K562 (cell line): ENCODE measurements around the gene CDYL. TPM values are rescaled to one million over a fixed set of nuclear protein-coding genes. Genes with fewer than 3 reads are reported as not detected.
A peak's percentile ranks its signal among the peaks of the same experiment; 100 is the strongest.

Source experiments
- CEBPG ChIP-seq, 3 experiments: fragments of 200-800 bp in 1 of 3; sonication (Bioruptor generic) in 1 of 3; sonication (generic) in 1 of 3; formaldehyde crosslinking in 1 of 3; IDR thresholded peaks in 2 of 3; conservative IDR thresholded peaks in 1 of 3; 2 replicates each; pipeline versions ENCODE4 v1.6.1 to v1.8.0; 2016 to 2022; ENCODE audit warnings: missing compliant biosample characterization in 2 of 3, missing genetic modification characterization in 2 of 3, mild to moderate bottlenecking in 1 of 3, missing genetic modification reagents in 1 of 3
- CREM ChIP-seq: IDR thresholded peaks from 2 replicates; pipeline ENCODE4 v1.6.1; 2014; ENCODE audit warnings: antibody characterized with exemption, low read depth
- FOXK2 ChIP-seq, 2 experiments: fragments of 450-650 bp; IDR thresholded peaks in 1 of 2; conservative IDR thresholded peaks in 1 of 2; 2 replicates each; pipeline ENCODE4 v1.6.1; 2016; ENCODE audit warnings: low read depth in 2 of 2, mild to moderate bottlenecking in 1 of 2
- GABPB1 ChIP-seq: sonication (generic); formaldehyde crosslinking; IDR thresholded peaks from 2 replicates; pipeline ENCODE4 v1.8.0; 2022; ENCODE audit warnings: mild to moderate bottlenecking, missing genetic modification reagents
- HDGF ChIP-seq: fragments of 450-650 bp; IDR thresholded peaks from 2 replicates; pipeline ENCODE4 v1.6.1; 2016
- PHB ChIP-seq: fragments of 250-450 bp; sonication (Bioruptor Pico); IDR thresholded peaks from 2 replicates; pipeline ENCODE4 v1.5.0; 2021
- POU5F1 ChIP-seq: fragments of 150-350 bp; IDR thresholded peaks from 2 replicates; pipeline ENCODE4 v1.6.1; 2014; ENCODE audit warnings: borderline replicate concordance, low read length, low read depth, mild to moderate bottlenecking; ENCODE audit not compliant: partially characterized antibody
- ZNF3 ChIP-seq: fragments of 250-450 bp; sonication (Bioruptor Pico); IDR thresholded peaks from 2 replicates; pipeline ENCODE4 v1.5.0; 2021; ENCODE audit warnings: mild to moderate bottlenecking, moderate library complexity
- ZNF707 ChIP-seq: fragments of 250-450 bp; sonication (Bioruptor Pico); conservative IDR thresholded peaks from 2 replicates; pipeline ENCODE4 v1.8.0; 2022; ENCODE audit warnings: inconsistent platforms, mild to moderate bottlenecking, moderate library complexity
- polyA plus RNA-seq, 8 experiments: library from polyadenylated mRNA; depleted of rRNA in 4 of 8; stranded (reverse) in 5 of 8; unstranded in 3 of 8; fragments of >200 nt; fragmentation: Nextera tagmentation in 2 of 8; fragmentation: Illumina TruSeq in 1 of 8; extraction: Ambion mirVana in 2 of 8; extraction: Trizol in 1 of 8; gene quantifications; 2 replicates each; pipeline versions ENCODE4 v1.2.1 to v1.2.3, GENCODE V29; 2011 to 2014; ENCODE audit warnings: inconsistent platforms in 1 of 8, missing spikeins in 1 of 8
- total RNA-seq, 7 experiments: library from RNA; depleted of rRNA in 6 of 7; stranded (reverse); fragments of >200 nt in 6 of 7; fragmentation: Illumina TruSeq in 2 of 7; extraction: Trizol in 2 of 7; gene quantifications; 2 replicates each; pipeline versions ENCODE4 v1.2.1 to v1.2.3, GENCODE V29; 2011 to 2021; ENCODE audit warnings: low replicate concordance in 1 of 7
- TF ChIP-seq, protein P1 (sequence below): fragments of 200-800 bp; sonication (Bioruptor generic); IDR thresholded peaks from 2 replicates; pipeline ENCODE4 v1.6.1; 2016; ENCODE audit warnings: missing genetic modification characterization, missing compliant biosample characterization
- TF ChIP-seq, protein P2 (sequence below): fragments of 450-650 bp; IDR thresholded peaks from 2 replicates; pipeline ENCODE4 v1.6.1; 2016; ENCODE audit warnings: antibody characterized with exemption

CDYL gene
- total and polyA plus RNA-seq, 9 of the 15 experiments (the other 6 are each of a cell fraction or from before 2014, with no cell fraction given), result 8.1 to 45.8 (median 40.8) TPM

DNA sequence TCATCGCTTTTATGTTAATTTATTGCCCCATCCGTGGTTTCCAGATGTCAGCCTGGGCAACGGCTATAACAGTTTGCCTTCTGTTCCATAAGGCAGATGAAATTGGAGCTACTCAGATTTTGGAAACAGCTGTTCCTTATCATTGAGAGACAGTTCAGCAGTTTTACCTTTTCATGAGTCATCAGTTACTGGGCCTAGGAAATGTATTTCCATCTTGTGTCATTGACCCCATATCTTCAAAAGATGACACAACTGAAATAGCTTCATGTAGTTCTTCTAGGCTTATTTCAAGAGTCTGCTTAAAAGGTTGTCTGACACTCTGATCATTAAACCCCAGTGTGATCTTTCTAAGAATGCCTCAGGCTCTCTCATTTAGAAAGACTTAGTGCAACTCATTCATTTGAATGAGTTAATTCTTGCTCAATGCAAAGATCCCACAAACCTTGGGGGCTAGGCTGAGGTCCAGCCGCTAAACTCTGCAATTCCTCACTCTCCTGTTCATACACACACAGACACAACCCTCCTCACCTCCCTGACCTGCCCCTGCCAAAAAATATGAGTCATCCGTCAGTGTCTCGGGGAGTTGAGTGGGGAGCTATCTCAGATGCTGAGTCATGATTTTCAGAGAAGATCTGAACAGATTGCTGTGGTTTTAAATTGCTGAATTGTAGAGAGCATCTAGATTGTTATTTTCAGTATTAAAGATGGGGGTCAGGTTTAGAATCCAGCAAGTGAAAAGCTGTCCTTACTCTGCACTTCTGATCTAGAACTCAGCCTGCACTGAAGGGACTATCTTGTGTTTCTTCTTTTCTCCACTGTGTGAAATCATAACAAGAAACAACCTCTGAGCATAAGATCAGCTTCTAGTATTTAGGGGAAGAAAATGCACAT lies 165.8 kb downstream of the CDYL start (continued):
- TF ChIP-seq CEBPG (CRISPR knock-in tag; IDR thresholded peaks at IDR 0.05), result peak; percentile 27; the same call in 1 of the 2 replicates
- TF ChIP-seq CEBPG (tag; conservative IDR thresholded peaks at IDR 0.05 in 1 of 2, IDR thresholded peaks at IDR 0.05 in 1 of 2), result peak; percentile 79 to 86
- TF ChIP-seq, protein P1, sequence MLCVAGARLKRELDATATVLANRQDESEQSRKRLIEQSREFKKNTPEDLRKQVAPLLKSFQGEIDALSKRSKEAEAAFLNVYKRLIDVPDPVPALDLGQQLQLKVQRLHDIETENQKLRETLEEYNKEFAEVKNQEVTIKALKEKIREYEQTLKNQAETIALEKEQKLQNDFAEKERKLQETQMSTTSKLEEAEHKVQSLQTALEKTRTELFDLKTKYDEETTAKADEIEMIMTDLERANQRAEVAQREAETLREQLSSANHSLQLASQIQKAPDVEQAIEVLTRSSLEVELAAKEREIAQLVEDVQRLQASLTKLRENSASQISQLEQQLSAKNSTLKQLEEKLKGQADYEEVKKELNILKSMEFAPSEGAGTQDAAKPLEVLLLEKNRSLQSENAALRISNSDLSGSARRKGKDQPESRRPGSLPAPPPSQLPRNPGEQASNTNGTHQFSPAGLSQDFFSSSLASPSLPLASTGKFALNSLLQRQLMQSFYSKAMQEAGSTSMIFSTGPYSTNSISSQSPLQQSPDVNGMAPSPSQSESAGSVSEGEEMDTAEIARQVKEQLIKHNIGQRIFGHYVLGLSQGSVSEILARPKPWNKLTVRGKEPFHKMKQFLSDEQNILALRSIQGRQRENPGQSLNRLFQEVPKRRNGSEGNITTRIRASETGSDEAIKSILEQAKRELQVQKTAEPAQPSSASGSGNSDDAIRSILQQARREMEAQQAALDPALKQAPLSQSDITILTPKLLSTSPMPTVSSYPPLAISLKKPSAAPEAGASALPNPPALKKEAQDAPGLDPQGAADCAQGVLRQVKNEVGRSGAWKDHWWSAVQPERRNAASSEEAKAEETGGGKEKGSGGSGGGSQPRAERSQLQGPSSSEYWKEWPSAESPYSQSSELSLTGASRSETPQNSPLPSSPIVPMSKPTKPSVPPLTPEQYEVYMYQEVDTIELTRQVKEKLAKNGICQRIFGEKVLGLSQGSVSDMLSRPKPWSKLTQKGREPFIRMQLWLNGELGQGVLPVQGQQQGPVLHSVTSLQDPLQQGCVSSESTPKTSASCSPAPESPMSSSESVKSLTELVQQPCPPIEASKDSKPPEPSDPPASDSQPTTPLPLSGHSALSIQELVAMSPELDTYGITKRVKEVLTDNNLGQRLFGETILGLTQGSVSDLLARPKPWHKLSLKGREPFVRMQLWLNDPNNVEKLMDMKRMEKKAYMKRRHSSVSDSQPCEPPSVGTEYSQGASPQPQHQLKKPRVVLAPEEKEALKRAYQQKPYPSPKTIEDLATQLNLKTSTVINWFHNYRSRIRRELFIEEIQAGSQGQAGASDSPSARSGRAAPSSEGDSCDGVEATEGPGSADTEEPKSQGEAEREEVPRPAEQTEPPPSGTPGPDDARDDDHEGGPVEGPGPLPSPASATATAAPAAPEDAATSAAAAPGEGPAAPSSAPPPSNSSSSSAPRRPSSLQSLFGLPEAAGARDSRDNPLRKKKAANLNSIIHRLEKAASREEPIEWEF (CRISPR knock-in tag), result 0 out of 2 replicates have a peak, but pooled peaks have one; percentile 81
- TF ChIP-seq GABPB1 (CRISPR knock-in tag), result peak; percentile 58; the same call in 1 of the 2 replicates
- no peak for TF ChIP-seq PHB (CRISPR knock-in tag)
- no peak for TF ChIP-seq POU5F1
- no peak for TF ChIP-seq HDGF
- peak; percentile 37; the same call in 1 of the 2 replicates for TF ChIP-seq CREM
- TF ChIP-seq, protein P2, sequence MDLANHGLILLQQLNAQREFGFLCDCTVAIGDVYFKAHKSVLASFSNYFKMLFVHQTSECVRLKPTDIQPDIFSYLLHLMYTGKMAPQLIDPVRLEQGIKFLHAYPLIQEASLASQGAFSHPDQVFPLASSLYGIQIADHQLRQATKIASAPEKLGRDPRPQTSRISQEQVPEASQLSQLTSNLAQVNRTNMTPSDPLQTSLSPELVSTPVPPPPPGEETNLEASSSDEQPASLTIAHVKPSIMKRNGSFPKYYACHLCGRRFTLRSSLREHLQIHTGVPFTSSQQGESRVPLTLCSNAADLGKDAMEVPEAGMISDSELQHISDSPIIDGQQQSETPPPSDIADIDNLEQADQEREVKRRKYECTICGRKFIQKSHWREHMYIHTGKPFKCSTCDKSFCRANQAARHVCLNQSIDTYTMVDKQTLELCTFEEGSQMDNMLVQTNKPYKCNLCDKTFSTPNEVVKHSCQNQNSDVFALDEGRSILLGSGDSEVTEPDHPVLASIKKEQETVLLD, result no peak; the same call in 1 of the 2 replicates
- peak; percentile 52 to 72; a peak in 2 of 4 replicates for TF ChIP-seq FOXK2 (conservative IDR thresholded peaks at IDR 0.05 in 1 of 2, IDR thresholded peaks at IDR 0.05 in 1 of 2; ENCODE audit: low read depth in 2 of 2)
- no peak for TF ChIP-seq ZNF3 (CRISPR knock-in tag)
- TF ChIP-seq ZNF707 (CRISPR knock-in tag), result no peak
